GM23338 (cell line): ENCODE data around the gene PYGB.

ENCODE experiments used
- CREB1 ChIP-seq: fragments of 250-450 bp; sonication (Bioruptor Pico); IDR thresholded peaks from 2 replicates; pipeline ENCODE4 v1.5.0; 2020; ENCODE audit warnings: low read depth, mild to moderate bottlenecking, moderate library complexity
- CTCF ChIP-seq, 2 experiments: fragments of 200-600 bp in 1 of 2; sonication (generic) in 1 of 2; conservative IDR thresholded peaks; 2 replicates each; pipeline versions ENCODE4 v1.5.1 to v1.6.1; 2016 to 2017; ENCODE audit warnings: antibody characterized with exemption in 2 of 2, low read depth in 2 of 2, mild to moderate bottlenecking in 2 of 2, moderate library complexity in 1 of 2
- ETS1 ChIP-seq: IDR thresholded peaks from 2 replicates; pipeline ENCODE4 v1.6.1; 2016; ENCODE audit warnings: antibody characterized with exemption
- EZH2 ChIP-seq: fragments of 200-600 bp; sonication (generic); IDR thresholded peaks from one replicate; pipeline ENCODE4 v1.8.0; 2017; ENCODE audit warnings: antibody characterized with exemption, mild to moderate bottlenecking, low read depth; ENCODE audit not compliant: unreplicated experiment
- NANOG ChIP-seq: IDR thresholded peaks from 2 replicates; pipeline ENCODE4 v1.6.1; 2016; ENCODE audit warnings: antibody characterized with exemption, borderline replicate concordance
- POLR2AphosphoS5 ChIP-seq: IDR thresholded peaks from 2 replicates; pipeline ENCODE4 v1.6.1; 2016; ENCODE audit warnings: antibody characterized with exemption, low read depth
- REST ChIP-seq: IDR thresholded peaks from one replicate; pipeline ENCODE4 v1.6.1; 2018; ENCODE audit warnings: antibody characterized with exemption; ENCODE audit not compliant: unreplicated experiment

- TF ChIP-seq CTCF (conservative IDR thresholded peaks at IDR 0.05; ENCODE audit: low read depth in 2 of 2), result no peak
- no peak for TF ChIP-seq NANOG
- no peak for TF ChIP-seq CREB1 (CRISPR knock-in tag)
- no peak for TF ChIP-seq EZH2
- no peak for TF ChIP-seq ETS1
- TF ChIP-seq REST, result no peak
- TF ChIP-seq POLR2AphosphoS5, result no peak
Observed at GRCh38 chr20:25252230-25252651, 4.4 kb downstream of the PYGB start.
